Liver (tissue), 3 donors: ENCODE measurements around the gene LAMA1.

Experiments
- CTCF ChIP-seq: fragments of 150-350 bp; IDR thresholded peaks from 2 replicates; pipeline ENCODE4 v1.5.1; 2017; ENCODE audit warnings: improper control_type of control experiment, low read depth, low read length; ENCODE audit not compliant: missing input control
- MAX ChIP-seq: IDR thresholded peaks from 2 replicates; pipeline ENCODE4 v1.6.1; 2016; ENCODE audit warnings: antibody characterized with exemption
- RAD21 ChIP-seq, 2 donors: IDR thresholded peaks; 2 replicates each; pipeline ENCODE4 v1.6.1; 2016; ENCODE audit warnings: antibody characterized with exemption in 2 of 2, mild to moderate bottlenecking in 2 of 2
- donor health status: healthy.
- donor health status: healthy.

GRCh38 chr18:7155887-7156286, 38.3 kb upstream of the LAMA1 start:
- TF ChIP-seq CTCF (no peak), MAX (no peak), RAD21 (IDR thresholded peaks at IDR 0.05) (no peak)
